ENCODE results near the gene FASLG. TPM values are rescaled to one million over a fixed set of nuclear protein-coding genes. Genes with fewer than 3 reads are reported as not detected.
A peak's percentile ranks its signal among the peaks of the same experiment; 100 is the strongest.
"Not testable (repeated sequence)": the region's sequence is repeated elsewhere in the genome, so short reads cannot be mapped to it uniquely, and the experiment has no call there.

FASLG gene
- total RNA-seq, 4 donors from 2014 or later = 0.35 to 1.5 TPM; not detected in 2

DNA sequence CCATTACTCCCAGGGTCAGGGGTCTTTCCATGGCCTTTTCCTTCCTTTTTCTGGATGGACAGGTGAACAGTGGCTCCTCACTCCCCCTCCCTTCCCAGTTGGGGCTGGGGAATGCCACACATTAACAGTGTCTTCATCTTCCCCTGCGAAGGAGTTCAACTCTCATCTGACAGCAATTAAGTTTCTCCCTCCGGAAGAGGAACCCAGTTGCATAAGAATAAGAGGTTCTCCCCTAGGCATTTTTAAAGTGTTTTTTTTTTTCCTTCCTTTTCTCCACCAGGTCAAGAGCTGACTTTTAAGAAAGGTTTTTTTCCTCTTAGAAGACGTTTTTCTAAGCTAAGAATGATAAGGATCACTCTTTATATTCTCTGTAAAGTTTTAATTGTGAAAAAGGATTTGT, 42.3 kb upstream of the FASLG start:
- H3K4me1 ChIP-seq = no peaks in the 10 kb centered on the region
- H3K4me3 ChIP-seq = no peak overlapping the region
- H3K36me3 ChIP-seq = peaks cover 0 to under 1% (median 0%) of the 10 kb centered on the region in 3 donors
- H3K27me3 ChIP-seq = no peaks in the 10 kb centered on the region
- H3K9me3 ChIP-seq = peaks cover 0 to 10% (median 4%) of the 10 kb centered on the region in 4 donors
- H3K27ac ChIP-seq = no peak overlapping the region
- TF ChIP-seq, protein P1, sequence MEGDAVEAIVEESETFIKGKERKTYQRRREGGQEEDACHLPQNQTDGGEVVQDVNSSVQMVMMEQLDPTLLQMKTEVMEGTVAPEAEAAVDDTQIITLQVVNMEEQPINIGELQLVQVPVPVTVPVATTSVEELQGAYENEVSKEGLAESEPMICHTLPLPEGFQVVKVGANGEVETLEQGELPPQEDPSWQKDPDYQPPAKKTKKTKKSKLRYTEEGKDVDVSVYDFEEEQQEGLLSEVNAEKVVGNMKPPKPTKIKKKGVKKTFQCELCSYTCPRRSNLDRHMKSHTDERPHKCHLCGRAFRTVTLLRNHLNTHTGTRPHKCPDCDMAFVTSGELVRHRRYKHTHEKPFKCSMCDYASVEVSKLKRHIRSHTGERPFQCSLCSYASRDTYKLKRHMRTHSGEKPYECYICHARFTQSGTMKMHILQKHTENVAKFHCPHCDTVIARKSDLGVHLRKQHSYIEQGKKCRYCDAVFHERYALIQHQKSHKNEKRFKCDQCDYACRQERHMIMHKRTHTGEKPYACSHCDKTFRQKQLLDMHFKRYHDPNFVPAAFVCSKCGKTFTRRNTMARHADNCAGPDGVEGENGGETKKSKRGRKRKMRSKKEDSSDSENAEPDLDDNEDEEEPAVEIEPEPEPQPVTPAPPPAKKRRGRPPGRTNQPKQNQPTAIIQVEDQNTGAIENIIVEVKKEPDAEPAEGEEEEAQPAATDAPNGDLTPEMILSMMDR (IDR thresholded peaks at IDR 0.05) = no peak
- no peak for TF ChIP-seq POLR2A (IDR thresholded peaks at IDR 0.05)
- no peak for DNase-seq

DNA sequence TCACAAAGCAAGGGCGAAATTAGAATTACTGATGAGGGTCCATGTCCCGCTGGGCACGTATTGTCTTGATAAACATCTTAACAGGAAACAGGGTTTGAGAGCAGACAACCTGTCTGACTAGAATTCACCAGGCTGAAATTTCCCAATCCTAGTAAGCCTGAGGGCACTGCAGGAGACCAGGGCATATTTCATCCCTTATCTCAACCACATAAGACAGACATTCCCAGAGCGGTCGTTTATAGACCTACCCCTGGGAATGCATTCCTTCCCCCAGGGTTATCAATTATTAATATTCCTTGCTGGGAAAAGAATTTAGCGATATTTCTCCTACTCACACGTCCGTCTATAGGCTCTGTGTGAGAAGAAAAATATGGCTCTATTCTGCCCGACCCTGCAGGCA, 38.3 kb upstream of the FASLG start:
- H3K4me3 ChIP-seq, H3K4me1 ChIP-seq, H3K9me3 ChIP-seq, H3K27me3 ChIP-seq, H3K36me3 ChIP-seq, DNase-seq, H3K27ac ChIP-seq: not testable (repeated sequence)

DNA sequence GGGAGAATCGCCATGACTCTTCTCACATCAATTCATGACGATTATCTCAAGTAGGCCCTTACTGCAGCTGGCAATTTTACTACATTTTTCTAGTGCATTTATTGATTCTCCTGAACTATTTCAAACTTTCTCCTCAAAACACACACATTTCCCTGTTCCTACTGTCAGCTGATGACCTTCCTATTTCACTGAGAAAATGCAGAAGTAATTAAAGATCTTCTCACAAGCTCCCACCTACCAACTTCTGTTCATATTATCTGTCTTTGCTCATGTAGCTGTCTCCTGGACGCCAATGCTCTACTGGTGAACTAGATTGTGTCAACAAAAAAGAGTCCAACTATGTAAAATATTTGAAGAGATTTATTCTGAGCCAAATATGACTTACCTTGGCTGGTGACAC, 36.4 kb upstream of the FASLG start:
- Histone ChIP-seq H3K9me3 (peaks cover 0 to 10% (median 4%) of the 10 kb centered on the region in 4 donors), H3K4me1 (no peaks in the 10 kb centered on the region), H3K36me3 (no peaks in the 10 kb centered on the region), H3K4me3 (no peak overlapping the region), H3K27me3 (no peaks in the 10 kb centered on the region), H3K27ac (no peak overlapping the region)
- DNase-seq = no peak
- no peak for TF ChIP-seq POLR2A (IDR thresholded peaks at IDR 0.05)

DNA sequence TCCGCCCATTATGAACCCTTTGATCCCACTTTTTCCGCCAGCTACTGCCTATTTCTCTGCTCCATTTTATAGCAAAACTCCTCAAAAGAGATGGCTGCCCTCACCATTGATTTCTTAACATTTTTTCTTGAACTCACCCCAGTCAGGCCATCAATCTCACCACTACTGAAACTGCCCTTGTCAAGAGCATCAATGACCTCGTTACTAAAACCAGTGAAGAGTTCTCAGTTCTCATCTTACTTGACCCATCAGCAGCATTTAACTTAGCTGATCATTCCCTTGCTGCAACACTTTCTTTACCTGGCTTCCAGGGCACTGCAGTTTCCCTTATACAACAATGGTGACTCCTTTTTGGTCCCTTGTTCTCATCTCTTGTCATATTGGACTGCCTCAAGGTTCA, 35.2 kb upstream of the FASLG start:
- H3K27ac ChIP-seq = no peak overlapping the region
- H3K9me3 ChIP-seq = peaks cover 0 to 10% (median 4%) of the 10 kb centered on the region in 4 donors
- H3K4me1 ChIP-seq = no peaks in the 10 kb centered on the region
- DNase-seq = no peak
- H3K36me3 ChIP-seq = no peaks in the 10 kb centered on the region
- no peak for TF ChIP-seq POLR2A (IDR thresholded peaks at IDR 0.05)
- TF ChIP-seq, protein P1 (IDR thresholded peaks at IDR 0.05) = no peak
- no peak overlapping the region for H3K4me3 ChIP-seq
- H3K27me3 ChIP-seq = no peaks in the 10 kb centered on the region

DNA sequence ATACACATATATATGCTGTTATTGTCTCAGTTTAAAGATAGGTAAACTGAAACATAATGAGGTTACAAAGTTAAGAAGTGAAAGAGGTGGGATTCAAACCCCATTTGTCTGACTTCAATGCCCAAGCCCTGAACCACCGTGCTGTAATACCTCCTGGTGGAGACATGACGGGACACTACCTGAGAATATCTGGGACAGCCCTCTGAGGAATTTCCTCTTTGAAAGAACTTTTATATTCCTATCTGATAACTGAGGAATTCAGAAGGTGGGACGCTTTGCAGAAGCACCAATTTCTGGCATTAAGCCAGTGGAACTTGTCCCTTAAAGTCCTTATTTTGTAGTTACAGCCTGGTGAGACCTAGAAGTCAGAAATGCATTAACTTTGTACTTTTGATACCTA, 32.1 kb upstream of the FASLG start:
- Histone ChIP-seq H3K27me3 (no peaks in the 10 kb centered on the region), H3K4me1 (no peaks in the 10 kb centered on the region), H3K36me3 (no peaks in the 10 kb centered on the region), H3K9me3 (no peaks in the 10 kb centered on the region), H3K4me3 (no peak overlapping the region), H3K27ac (no peak overlapping the region)
- TF ChIP-seq, protein P1 (IDR thresholded peaks at IDR 0.05) = no peak
- DNase-seq = no peak

DNA sequence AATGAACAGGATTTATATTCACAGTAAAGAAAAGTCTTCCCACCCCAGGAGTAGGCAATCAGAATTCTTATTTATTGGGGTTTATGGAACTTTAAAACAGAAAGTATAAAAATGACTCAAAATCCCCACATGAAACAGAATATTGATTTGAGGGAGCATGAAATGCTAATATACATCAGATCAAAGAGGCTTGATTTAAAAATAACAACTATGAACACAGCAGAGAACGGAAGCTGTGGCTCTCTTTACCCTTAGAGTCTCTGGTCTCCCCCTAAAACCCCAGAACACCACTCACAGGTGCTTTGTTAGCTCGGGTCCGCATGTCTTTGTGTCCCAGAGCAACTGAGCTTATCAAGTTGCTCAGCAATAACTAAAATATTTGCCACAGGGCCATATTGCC, 31.2 kb upstream of the FASLG start:
- DNase-seq = no peak
- Histone ChIP-seq H3K36me3 (no peaks in the 10 kb centered on the region), H3K9me3 (no peaks in the 10 kb centered on the region), H3K27ac (peak overlapping the region in 1 of 4 donors; percentile 4), H3K27me3 (no peaks in the 10 kb centered on the region), H3K4me1 (no peaks in the 10 kb centered on the region), H3K4me3 (no peak overlapping the region)
- TF ChIP-seq POLR2A (IDR thresholded peaks at IDR 0.05) = no peak
- TF ChIP-seq, protein P1 (IDR thresholded peaks at IDR 0.05) = no peak

DNA sequence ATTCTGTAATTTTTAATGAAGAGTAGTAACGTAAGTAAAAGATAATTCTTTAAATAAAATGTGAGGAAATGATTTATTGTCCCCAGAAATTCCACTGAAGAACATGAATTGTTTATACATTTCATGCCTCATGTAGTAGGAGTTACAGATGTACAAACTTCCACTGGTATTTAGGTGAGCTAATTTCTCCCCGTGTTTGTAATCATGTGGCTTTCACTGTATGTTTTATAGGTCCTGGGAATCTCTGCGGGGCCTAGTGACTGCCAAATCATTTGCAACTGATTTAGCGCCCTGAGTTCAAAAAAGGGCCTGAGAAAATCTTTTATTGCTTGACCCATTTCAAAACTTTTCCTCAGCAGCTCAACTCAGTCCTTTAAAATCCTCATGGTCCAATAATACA, 30.5 kb upstream of the FASLG start:
- Histone ChIP-seq H3K27ac (no peak overlapping the region), H3K27me3 (no peaks in the 10 kb centered on the region), H3K4me3 (no peak overlapping the region), H3K9me3 (no peaks in the 10 kb centered on the region), H3K4me1 (no peaks in the 10 kb centered on the region), H3K36me3 (no peaks in the 10 kb centered on the region)
- TF ChIP-seq, protein P1 (IDR thresholded peaks at IDR 0.05) = no peak
- no peak for TF ChIP-seq POLR2A (IDR thresholded peaks at IDR 0.05)
- DNase-seq = no peak
